ENCODE results near the gene ARHGAP28. TPM values are rescaled to one million over a fixed set of nuclear protein-coding genes. Genes with fewer than 3 reads are reported as not detected.

Gene ARHGAP28
- 26.4 and 32.3 TPM in 2 replicates for total RNA-seq (2014; rRNA removed; shearing (Covaris generic))

GRCh38 chr18:6729247-6730091 lies at the start of gene ARHGAP28:
ARHGAP28 (plus strand) TSS chr18:6729716; CDS start chr18:6729822, 106 bp downstream.
- DNase-seq (ENCODE audit: low spot score): peak; percentile 95

- no peak for DNase-seq (ENCODE audit: low spot score)
These were observed 48.1 kb upstream of the ARHGAP28 start for GRCh38 chr18:6681331-6681875.

GRCh38 chr18:6682437-6683111 lies 46.9 kb upstream of the ARHGAP28 start:
- no peak for DNase-seq (ENCODE audit: low spot score)

- peak; percentile 35 for DNase-seq (ENCODE audit: low spot score)
These were observed 46.2 kb upstream of the ARHGAP28 start for GRCh38 chr18:6683112-6683876.

- no peak for DNase-seq (ENCODE audit: low spot score)
These were observed 41.8 kb upstream of the ARHGAP28 start for GRCh38 chr18:6687676-6688075.

GRCh38 chr18:6708890-6709289 lies 20.6 kb upstream of the ARHGAP28 start:
- DNase-seq (ENCODE audit: low spot score): no peak

GRCh38 chr18:6711467-6711866 lies 18.0 kb upstream of the ARHGAP28 start:
- no peak for DNase-seq (ENCODE audit: low spot score)

GRCh38 chr18:6712401-6712800 lies 17.1 kb upstream of the ARHGAP28 start:
- DNase-seq (ENCODE audit: low spot score): no peak

- DNase-seq (ENCODE audit: low spot score): no peak
These were observed 15.5 kb upstream of the ARHGAP28 start for GRCh38 chr18:6714010-6714409.

- no peak for DNase-seq (ENCODE audit: low spot score)
These were observed 11.2 kb upstream of the ARHGAP28 start for GRCh38 chr18:6718267-6718666.

GRCh38 chr18:6719098-6719846 lies 10.2 kb upstream of the ARHGAP28 start:
- DNase-seq (ENCODE audit: low spot score): no peak

- no peak for DNase-seq (ENCODE audit: low spot score)
These were observed 9.4 kb upstream of the ARHGAP28 start for GRCh38 chr18:6719910-6720683.

GRCh38 chr18:6721755-6722154 lies 7.8 kb upstream of the ARHGAP28 start:
- DNase-seq (ENCODE audit: low spot score): no peak

GRCh38 chr18:6722690-6723089 lies 6.8 kb upstream of the ARHGAP28 start:
- DNase-seq (ENCODE audit: low spot score): no peak

- DNase-seq (ENCODE audit: low spot score): no peak
These were observed 5.2 kb upstream of the ARHGAP28 start for GRCh38 chr18:6724331-6724730.

- DNase-seq (ENCODE audit: low spot score): no peak
These were observed 1.2 kb upstream of the ARHGAP28 start for GRCh38 chr18:6728331-6728730.

- DNase-seq (ENCODE audit: low spot score): no peak
These were observed 688 bp upstream of the ARHGAP28 start for GRCh38 chr18:6728809-6729246.

- DNase-seq (ENCODE audit: low spot score): no peak
These were observed 1.1 kb downstream of the ARHGAP28 start for GRCh38 chr18:6730416-6731221.

GRCh38 chr18:6731222-6731596 lies 1.7 kb downstream of the ARHGAP28 start:
- DNase-seq (ENCODE audit: low spot score): peak; percentile 86

GRCh38 chr18:6732952-6733351 lies 3.4 kb downstream of the ARHGAP28 start:
- DNase-seq (ENCODE audit: low spot score): peak; percentile 30

Data from H4 (cell line).